Endodermal cell (in vitro differentiated cells): ENCODE data around the gene CORO2A. TPM values are rescaled to one million over a fixed set of nuclear protein-coding genes. Genes with fewer than 3 reads are reported as not detected.
A peak's percentile ranks its signal among the peaks of the same experiment; 100 is the strongest.

Source experiments
- DNase-seq: peaks from one replicate; pipeline ENCODE4 v3.0.0-alpha.2; 2017
- H3K27ac ChIP-seq: 2 replicates; pipeline ENCODE4 v1.5.1; 2013; ENCODE audit warnings: mild to moderate bottlenecking, low read depth, low read length, moderate library complexity
- H3K27me3 ChIP-seq: 2 replicates; pipeline ENCODE4 v1.6.1; 2013; ENCODE audit warnings: mild to moderate bottlenecking, low read length, moderate library complexity; ENCODE audit not compliant: insufficient read depth, control insufficient read depth, poor library complexity, severe bottlenecking
- H3K36me3 ChIP-seq: 2 replicates; pipeline ENCODE4 v1.7.0; 2013; ENCODE audit warnings: mild to moderate bottlenecking, low read length, moderate library complexity; ENCODE audit not compliant: control insufficient read depth, insufficient read depth
- H3K4me1 ChIP-seq: one replicate; pipeline ENCODE4 v1.7.0; 2013; ENCODE audit warnings: low read length; ENCODE audit not compliant: control insufficient read depth, insufficient read depth
- H3K4me3 ChIP-seq: 2 replicates; pipeline ENCODE4 v1.5.1; 2013; ENCODE audit warnings: mild to moderate bottlenecking, low read length, moderate library complexity
- H3K9ac ChIP-seq: 2 replicates; pipeline ENCODE4 v1.6.1; 2013; ENCODE audit warnings: mild to moderate bottlenecking, low read length, moderate library complexity; ENCODE audit not compliant: poor library complexity, severe bottlenecking; ENCODE audit errors: extremely low read depth
- H3K9me3 ChIP-seq: 2 replicates; pipeline ENCODE4 v1.6.1; 2013; ENCODE audit warnings: mild to moderate bottlenecking, low read length, moderate library complexity; ENCODE audit not compliant: control insufficient read depth
- H3K27ac Mint-ChIP-seq: 2 replicates; pipeline ENCODE4 v1.8.0; 2020; ENCODE audit warnings: mixed read lengths
- H3K27me3 Mint-ChIP-seq: 2 replicates; pipeline ENCODE4 v1.8.0; 2021; ENCODE audit warnings: mild to moderate bottlenecking, mixed read lengths; ENCODE audit not compliant: insufficient read depth
- H3K36me3 Mint-ChIP-seq: 2 replicates; pipeline ENCODE4 v1.8.0; 2020; ENCODE audit warnings: low read depth, mixed read lengths
- H3K4me1 Mint-ChIP-seq: 2 replicates; pipeline ENCODE4 v1.8.0; 2020; ENCODE audit warnings: mixed read lengths
- H3K4me3 Mint-ChIP-seq: 2 replicates; pipeline ENCODE4 v1.8.0; 2020; ENCODE audit warnings: mild to moderate bottlenecking, moderate library complexity, mixed read lengths
- H3K9me3 Mint-ChIP-seq: 2 replicates; pipeline ENCODE4 v1.8.0; 2020; ENCODE audit warnings: mild to moderate bottlenecking, mixed read lengths
- CTCF ChIP-seq: fragments of 200-600 bp; sonication (generic); conservative IDR thresholded peaks from 2 replicates; pipeline ENCODE4 v1.5.0; 2021; ENCODE audit warnings: antibody characterized with exemption, mild to moderate bottlenecking
- WGBS, 2 experiments: methylation state at CpG; one replicate each; pipeline versions ENCODE4 v1.1.5 to v1.1.7; 2013; ENCODE audit warnings: missing lambda C conversion rate in 2 of 2, mixed read lengths in 1 of 2; ENCODE audit not compliant: insufficient coverage in 1 of 2, insufficient read length in 1 of 2; 5-methylcytosine and 5-hydroxymethylcytosine counted together
- total RNA-seq, 2 donors: library from RNA; stranded (reverse); fragmentation: NEBNext Ultra II Directional in 1 of 2; extraction: Animal tissue kit (Norgen Biotek cat#: 25700) in 1 of 2; gene quantifications; 2 replicates in 1 of 2; 3 replicates in 1 of 2; pipeline ENCODE4 v1.2.1, GENCODE V29; 2021

The CORO2A gene
- total RNA-seq, 2 donors from 2014 or later: 21.0 to 22.8 TPM

GRCh38 chr9:98100456-98100855, 92.0 kb downstream of the CORO2A start:
- H3K9me3 ChIP-seq: no peaks in the 10 kb centered on the region
- H3K4me3 ChIP-seq: no peak overlapping the region
- H3K9ac ChIP-seq: no peak overlapping the region
- H3K4me1 ChIP-seq: peaks cover 3% of the 10 kb centered on the region
- H3K36me3 ChIP-seq: no peaks in the 10 kb centered on the region
- peaks cover 14% of the 10 kb centered on the region for H3K4me1 Mint-ChIP-seq
- H3K4me3 Mint-ChIP-seq: no peak overlapping the region
- H3K27ac ChIP-seq: no peak overlapping the region
- no peak overlapping the region for H3K27ac Mint-ChIP-seq
- H3K27me3 ChIP-seq: no peaks in the 10 kb centered on the region
- no peaks in the 10 kb centered on the region for H3K36me3 Mint-ChIP-seq
- H3K27me3 Mint-ChIP-seq: peaks cover under 1% of the 10 kb centered on the region
- no peak for DNase-seq
- TF ChIP-seq CTCF: no peak
- H3K9me3 Mint-ChIP-seq: no peaks in the 10 kb centered on the region

GRCh38 chr9:98099898-98100297, 92.5 kb downstream of the CORO2A start:
- Mint-ChIP-seq H3K4me1 (peaks cover 14% of the 10 kb centered on the region), H3K27me3 (peaks cover 1% of the 10 kb centered on the region), H3K27ac (no peak overlapping the region), H3K36me3 (no peaks in the 10 kb centered on the region), H3K9me3 (no peaks in the 10 kb centered on the region), H3K4me3 (no peak overlapping the region)
- Histone ChIP-seq H3K9me3 (no peaks in the 10 kb centered on the region), H3K9ac (no peak overlapping the region), H3K27me3 (no peaks in the 10 kb centered on the region), H3K4me3 (no peak overlapping the region), H3K36me3 (no peaks in the 10 kb centered on the region), H3K4me1 (peaks cover 3% of the 10 kb centered on the region), H3K27ac (no peak overlapping the region)
- TF ChIP-seq CTCF: no peak
- 95 to 96% methylated on average over 4 to 5 of the region's 5 CpGs for WGBS, 2 experiments
- DNase-seq: peak; percentile 31

- WGBS, 2 experiments: 94 to 100% methylated on average over 1 to 2 of the region's 2 CpGs
Observed at GRCh38 chr9:98099346-98099745, 93.1 kb downstream of the CORO2A start.

More at GRCh38 chr9:98099346-98099745, 93.1 kb downstream of the CORO2A start:
- no peaks in the 10 kb centered on the region for H3K9me3 Mint-ChIP-seq
- no peak overlapping the region for H3K4me3 ChIP-seq
- no peaks in the 10 kb centered on the region for H3K27me3 ChIP-seq
- H3K27ac Mint-ChIP-seq: no peak overlapping the region
- no peak overlapping the region for H3K4me3 Mint-ChIP-seq
- peaks cover 14% of the 10 kb centered on the region for H3K4me1 Mint-ChIP-seq
- no peaks in the 10 kb centered on the region for H3K36me3 Mint-ChIP-seq
- no peaks in the 10 kb centered on the region for H3K9me3 ChIP-seq
- H3K27ac ChIP-seq: no peak overlapping the region
- H3K27me3 Mint-ChIP-seq: peaks cover 1% of the 10 kb centered on the region
- peak; percentile 13 for DNase-seq
- peaks cover 3% of the 10 kb centered on the region for H3K4me1 ChIP-seq
- H3K9ac ChIP-seq: no peak overlapping the region
- H3K36me3 ChIP-seq: no peaks in the 10 kb centered on the region
- no peak for TF ChIP-seq CTCF
